HG03442 (cell line): ENCODE results near the gene CMTM4.
"Not testable (repeated sequence)": the region's sequence is repeated elsewhere in the genome, so short reads cannot be mapped to it uniquely, and the experiment has no call there.

Experiments
- ATAC-seq: cut with Tn5 transposase; IDR thresholded peaks from one replicate; pipeline ENCODE4 v1.9.1; 2021; ENCODE audit warnings: mild to moderate bottlenecking, moderate library complexity; ENCODE audit not compliant: unreplicated experiment

Gene CMTM4

GRCh38 chr16:66705790-66706505, 9.4 kb upstream of the CMTM4 start:
- no peak for ATAC-seq

GRCh38 chr16:66703406-66704215, 7.1 kb upstream of the CMTM4 start:
- ATAC-seq, result no peak

- no peak for ATAC-seq
Observed at GRCh38 chr16:66701516-66701915, 5.0 kb upstream of the CMTM4 start.

- no peak for ATAC-seq
Observed at GRCh38 chr16:66701026-66701425, 4.5 kb upstream of the CMTM4 start.

- no peak for ATAC-seq
Observed at GRCh38 chr16:66699898-66700297, 3.4 kb upstream of the CMTM4 start.

GRCh38 chr16:66698046-66698445, 1.5 kb upstream of the CMTM4 start:
- no peak for ATAC-seq

GRCh38 chr16:66695935-66696668, 441 bp downstream of the CMTM4 start:
- ATAC-seq, result peak; percentile 41

GRCh38 chr16:66695471-66695934, 1.0 kb downstream of the CMTM4 start:
- no peak for ATAC-seq

- ATAC-seq, result no peak
Observed at GRCh38 chr16:66693149-66693548, 3.4 kb downstream of the CMTM4 start.

GRCh38 chr16:66692341-66692740, 4.2 kb downstream of the CMTM4 start:
- ATAC-seq, result no peak

GRCh38 chr16:66691234-66691633, 5.3 kb downstream of the CMTM4 start:
- no peak for ATAC-seq

- ATAC-seq, result no peak
Observed at GRCh38 chr16:66690106-66690847, 6.3 kb downstream of the CMTM4 start.

- ATAC-seq, result no peak
Observed at GRCh38 chr16:66689282-66689681, 7.3 kb downstream of the CMTM4 start.

- no peak for ATAC-seq
Observed at GRCh38 chr16:66687906-66688625, 8.5 kb downstream of the CMTM4 start.

GRCh38 chr16:66685501-66686115, 10.9 kb downstream of the CMTM4 start:
- not testable (repeated sequence) for ATAC-seq

GRCh38 chr16:66682271-66682670, 14.3 kb downstream of the CMTM4 start:
- no peak for ATAC-seq

GRCh38 chr16:66681676-66682075, 14.9 kb downstream of the CMTM4 start:
- ATAC-seq, result no peak

GRCh38 chr16:66678337-66678736, 18.2 kb downstream of the CMTM4 start:
- ATAC-seq, result no peak

- no peak for ATAC-seq
Observed at GRCh38 chr16:66677836-66678235, 18.7 kb downstream of the CMTM4 start.

- no peak for ATAC-seq
Observed at GRCh38 chr16:66677179-66677578, 19.4 kb downstream of the CMTM4 start.
